HepG2 (cell line): Measurements from ENCODE around the gene NOVA2. TPM values are rescaled to one million over a fixed set of nuclear protein-coding genes. Genes with fewer than 3 reads are reported as not detected.

ENCODE experiments used
- CENPT ChIP-seq: sonication (generic); formaldehyde crosslinking; IDR thresholded peaks from 2 replicates; pipeline ENCODE4 v1.8.0; 2022; ENCODE audit warnings: low read depth, mild to moderate bottlenecking, moderate library complexity, missing genetic modification reagents
- GATAD2A ChIP-seq: IDR thresholded peaks from 2 replicates; pipeline ENCODE4 v1.6.1; 2016
- HNRNPLL ChIP-seq: fragments of 200-400 bp; formaldehyde crosslinking; IDR thresholded peaks from 2 replicates; pipeline ENCODE4 v1.6.1; 2017; ENCODE audit warnings: mild to moderate bottlenecking, low read depth, low read length; ENCODE audit not compliant: poor library complexity, severe bottlenecking
- LBX2 ChIP-seq: sonication (generic); formaldehyde crosslinking; IDR thresholded peaks from 2 replicates; pipeline ENCODE4 v1.5.0; 2020; ENCODE audit warnings: missing genetic modification reagents, mild to moderate bottlenecking, borderline replicate concordance
- MED1 ChIP-seq: sonication (generic); formaldehyde crosslinking; IDR thresholded peaks from 2 replicates; pipeline ENCODE4 v1.4.0; 2020; ENCODE audit warnings: missing genetic modification reagents
- MTA3 ChIP-seq: sonication (generic); formaldehyde crosslinking; IDR thresholded peaks from 2 replicates; pipeline ENCODE4 v1.4.0; 2020; ENCODE audit warnings: missing genetic modification reagents
- MXI1 ChIP-seq: IDR thresholded peaks from 3 replicates; pipeline ENCODE4 v1.6.1; 2012; ENCODE audit warnings: low read depth, low read length, inconsistent platforms, borderline replicate concordance
- MZF1 ChIP-seq: sonication (generic); formaldehyde crosslinking; IDR thresholded peaks from 2 replicates; pipeline ENCODE4 v1.8.1; 2023; ENCODE audit warnings: mild to moderate bottlenecking, missing genetic modification reagents, borderline replicate concordance
- PCBP1 ChIP-seq: fragments of 200-400 bp; formaldehyde crosslinking; IDR thresholded peaks from 2 replicates; pipeline ENCODE4 v1.6.1; 2017; ENCODE audit warnings: mild to moderate bottlenecking, low read depth, low read length, borderline replicate concordance
- PITX1 ChIP-seq: sonication (generic); formaldehyde crosslinking; IDR thresholded peaks from 2 replicates; pipeline ENCODE4 v1.5.1; 2020; ENCODE audit warnings: mild to moderate bottlenecking, missing genetic modification reagents
- POGK ChIP-seq: sonication (generic); formaldehyde crosslinking; conservative IDR thresholded peaks from 2 replicates; pipeline ENCODE4 v1.8.0; 2022; ENCODE audit warnings: mild to moderate bottlenecking, moderate library complexity, missing genetic modification reagents
- POLR2AphosphoS5 ChIP-seq: IDR thresholded peaks from 2 replicates; pipeline ENCODE4 v1.6.1; 2012; ENCODE audit warnings: low read depth, low read length
- SMARCE1 ChIP-seq: fragments of 450-650 bp; IDR thresholded peaks from 2 replicates; pipeline ENCODE4 v1.6.1; 2017; ENCODE audit warnings: borderline replicate concordance
- SP2 ChIP-seq: sonication (generic); formaldehyde crosslinking; IDR thresholded peaks from 2 replicates; pipeline ENCODE4 v1.5.1; 2020; ENCODE audit warnings: mild to moderate bottlenecking, missing genetic modification reagents
- SPEN ChIP-seq: sonication (generic); formaldehyde crosslinking; IDR thresholded peaks from 2 replicates; pipeline ENCODE4 v1.5.1; 2020; ENCODE audit warnings: low read depth, mild to moderate bottlenecking, missing genetic modification reagents
- SRSF9 ChIP-seq: fragments of 200-400 bp; formaldehyde crosslinking; IDR thresholded peaks from 2 replicates; pipeline ENCODE4 v1.6.1; 2018; ENCODE audit warnings: borderline replicate concordance, mild to moderate bottlenecking, low read depth, low read length; ENCODE audit not compliant: insufficient read depth, poor library complexity, severe bottlenecking
- ZBTB7A ChIP-seq: sonication (generic); formaldehyde crosslinking; IDR thresholded peaks from 2 replicates; pipeline ENCODE4 v1.8.0; 2022; ENCODE audit warnings: mild to moderate bottlenecking, missing genetic modification reagents
- ZC3H13 ChIP-seq: sonication (generic); formaldehyde crosslinking; IDR thresholded peaks from 2 replicates; pipeline ENCODE4 v1.8.1; 2023; ENCODE audit warnings: mild to moderate bottlenecking, missing genetic modification reagents, moderate library complexity
- ZFY ChIP-seq: sonication (generic); formaldehyde crosslinking; IDR thresholded peaks from 2 replicates; pipeline ENCODE4 v1.4.0; 2020; ENCODE audit warnings: missing genetic modification reagents
- ZNF180 ChIP-seq: sonication (generic); formaldehyde crosslinking; IDR thresholded peaks from 2 replicates; pipeline ENCODE4 v1.4.0; 2020; ENCODE audit warnings: low read depth, missing genetic modification reagents, borderline replicate concordance
- ZNF44 ChIP-seq: sonication (generic); formaldehyde crosslinking; IDR thresholded peaks from 2 replicates; pipeline ENCODE4 v1.5.1; 2020; ENCODE audit warnings: mild to moderate bottlenecking, missing genetic modification reagents
- ZNF550 ChIP-seq: sonication (generic); formaldehyde crosslinking; IDR thresholded peaks from 2 replicates; pipeline ENCODE4 v1.4.0; 2020; ENCODE audit warnings: mild to moderate bottlenecking, missing genetic modification reagents, borderline replicate concordance
- ZNF552 ChIP-seq: sonication (generic); formaldehyde crosslinking; IDR thresholded peaks from 2 replicates; pipeline ENCODE4 v1.9.0; 2022; ENCODE audit warnings: missing genetic modification reagents, mild to moderate bottlenecking, borderline replicate concordance
- ZNF614 ChIP-seq: IDR thresholded peaks from 2 replicates; pipeline ENCODE4 v1.6.1; 2018; ENCODE audit warnings: missing biosample characterization, missing genetic modification reagents, inconsistent platforms, borderline replicate concordance
- ZNF816 ChIP-seq: sonication (generic); formaldehyde crosslinking; IDR thresholded peaks from 2 replicates; pipeline ENCODE4 v1.8.0; 2022; ENCODE audit warnings: missing genetic modification reagents, mild to moderate bottlenecking, borderline replicate concordance
- ZNF83 ChIP-seq: sonication (generic); formaldehyde crosslinking; IDR thresholded peaks from 2 replicates; pipeline ENCODE4 v1.4.0; 2020; ENCODE audit warnings: missing genetic modification reagents, mild to moderate bottlenecking, borderline replicate concordance
- ZSCAN12 ChIP-seq: sonication (generic); formaldehyde crosslinking; IDR thresholded peaks from 2 replicates; pipeline ENCODE4 v1.9.0; 2021; ENCODE audit warnings: mild to moderate bottlenecking, missing genetic modification reagents
- ZSCAN25 ChIP-seq: sonication (generic); formaldehyde crosslinking; IDR thresholded peaks from 2 replicates; pipeline ENCODE4 v1.8.0; 2022; ENCODE audit warnings: mild to moderate bottlenecking, missing genetic modification reagents
- polyA plus RNA-seq, 8 experiments: library from polyadenylated mRNA; depleted of rRNA in 3 of 8; stranded (reverse) in 7 of 8; unstranded in 1 of 8; fragments of >200 nt; fragmentation: Illumina TruSeq in 4 of 8; extraction: Trizol in 4 of 8; gene quantifications; 2 replicates each; pipeline versions ENCODE4 v1.2.1 to v1.2.3, GENCODE V29; 2011 to 2016; ENCODE audit warnings: low read depth in 4 of 8, missing spikeins in 1 of 8, mixed read lengths in 1 of 8; ENCODE audit not compliant: insufficient read depth in 1 of 8
- total RNA-seq, 5 experiments: library from RNA; depleted of rRNA; stranded (reverse); fragments of >200 nt; fragmentation: Illumina TruSeq; extraction: Trizol; gene quantifications; 2 replicates each; pipeline ENCODE4 v1.2.3, GENCODE V29; 2016; ENCODE audit warnings: low read depth in 1 of 5
- TF ChIP-seq, protein P1 (sequence below): sonication (generic); formaldehyde crosslinking; IDR thresholded peaks from 2 replicates; pipeline ENCODE4 v1.8.1; 2023; ENCODE audit warnings: mild to moderate bottlenecking, moderate library complexity, missing genetic modification reagents

The NOVA2 gene
- total and polyA plus RNA-seq, 2 of the 13 experiments (the other 11 are each of a cell fraction or from before 2014, with no cell fraction given): not detected

DNA sequence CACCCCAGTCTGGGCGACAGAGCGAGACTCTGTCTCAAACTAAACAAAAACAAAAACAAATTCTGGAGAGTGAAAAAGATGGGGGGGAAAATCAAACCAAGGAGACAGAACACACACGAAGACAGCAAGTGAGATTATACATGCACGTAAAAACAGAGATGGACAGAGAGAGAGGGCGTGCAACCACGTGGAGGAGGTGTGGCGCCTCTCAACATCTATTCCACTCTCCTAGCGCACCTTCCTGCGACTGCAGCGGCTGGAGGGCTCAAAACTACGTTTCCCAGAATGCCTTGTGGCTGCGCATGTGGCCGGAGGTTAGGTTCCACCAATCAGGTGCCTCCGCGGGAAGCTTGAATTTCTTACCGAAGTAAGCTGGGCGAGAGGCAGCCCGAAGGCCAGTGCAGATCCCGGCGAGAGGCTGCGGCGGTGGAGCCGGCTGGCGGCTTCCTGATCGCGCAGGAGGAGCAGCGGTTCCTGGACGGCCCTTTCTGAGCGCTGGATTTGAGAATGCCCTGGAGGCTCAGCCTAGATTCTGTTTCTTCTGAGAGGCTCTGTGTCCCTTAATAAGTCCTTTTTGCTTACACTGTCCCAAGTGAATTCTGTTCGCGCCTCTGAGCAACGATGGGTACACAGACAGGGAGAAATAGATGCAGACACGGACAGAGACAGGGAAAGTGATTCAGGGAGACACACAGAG lies 46.0 kb downstream of the NOVA2 start (continued):
- TF ChIP-seq POGK: peak; percentile 86
- TF ChIP-seq ZC3H13 (CRISPR knock-in tag): no peak
- TF ChIP-seq ZNF83 (CRISPR knock-in tag): no peak
- no peak for TF ChIP-seq GATAD2A
- peak; percentile 47; the same call in 1 of the 2 replicates for TF ChIP-seq SP2 (CRISPR knock-in tag)
- no peak for TF ChIP-seq ZNF180 (CRISPR knock-in tag)
- TF ChIP-seq ZNF816: no peak; the same call in 1 of the 2 replicates
- TF ChIP-seq ZNF614 (CRISPR knock-in tag): 0 out of 2 replicates have a peak, but pooled peaks have one; percentile 64
- TF ChIP-seq MZF1 (CRISPR knock-in tag): no peak
- no peak for TF ChIP-seq ZNF550 (CRISPR knock-in tag)
- no peak for TF ChIP-seq LBX2 (CRISPR knock-in tag)
- no peak for TF ChIP-seq ZSCAN12
- no peak for TF ChIP-seq MED1 (CRISPR knock-in tag)
- no peak for TF ChIP-seq SRSF9
- TF ChIP-seq PITX1 (CRISPR knock-in tag): no peak; the same call in 1 of the 2 replicates
- peak; percentile 66; the same call in 1 of the 2 replicates for TF ChIP-seq SPEN
- no peak for TF ChIP-seq ZNF552 (CRISPR knock-in tag)
- TF ChIP-seq, protein P1, sequence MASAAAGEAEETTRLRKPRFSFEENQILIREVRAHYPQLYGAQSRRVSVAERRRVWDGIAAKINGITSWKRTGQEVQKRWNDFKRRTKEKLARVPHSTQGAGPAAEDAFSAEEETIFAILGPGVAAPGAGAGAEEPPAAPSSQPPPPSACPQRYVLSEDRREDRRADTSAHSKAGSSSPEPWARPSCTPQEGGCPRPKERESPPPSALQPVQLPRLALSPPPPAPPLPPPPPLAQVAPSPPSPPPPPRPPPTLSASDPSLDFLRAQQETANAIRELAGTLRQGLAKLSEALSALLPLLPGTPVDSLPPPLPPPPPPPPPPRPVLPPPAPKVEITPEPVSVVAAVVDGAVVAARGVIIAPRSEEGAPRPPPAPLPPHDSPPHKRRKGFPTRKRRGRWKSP (CRISPR knock-in tag): no peak
- peak; percentile 83 for TF ChIP-seq HNRNPLL
- no peak for TF ChIP-seq ZBTB7A
- peak; percentile 64 for TF ChIP-seq POLR2AphosphoS5
- peak; percentile 67; the same call in 1 of the 2 replicates for TF ChIP-seq CENPT (CRISPR knock-in tag)
- TF ChIP-seq ZSCAN25: no peak
- TF ChIP-seq MTA3 (CRISPR knock-in tag): no peak
- no peak for TF ChIP-seq SMARCE1
- no peak for TF ChIP-seq PCBP1
- TF ChIP-seq ZFY: peak; percentile 50; the same call in 1 of the 2 replicates
- no peak for TF ChIP-seq ZNF44
- TF ChIP-seq MXI1: peak; percentile 91; the same call in 2 of the 3 replicates
